ENCODE results near the gene GNAI3. TPM values are rescaled to one million over a fixed set of nuclear protein-coding genes. Genes with fewer than 3 reads are reported as not detected.

GNAI3 gene
- total and polyA plus RNA-seq, 2 of the 8 experiments (the other 6 are each of a cell fraction or from before 2014, with no cell fraction given): 4.0 to 9.8 TPM

DNA sequence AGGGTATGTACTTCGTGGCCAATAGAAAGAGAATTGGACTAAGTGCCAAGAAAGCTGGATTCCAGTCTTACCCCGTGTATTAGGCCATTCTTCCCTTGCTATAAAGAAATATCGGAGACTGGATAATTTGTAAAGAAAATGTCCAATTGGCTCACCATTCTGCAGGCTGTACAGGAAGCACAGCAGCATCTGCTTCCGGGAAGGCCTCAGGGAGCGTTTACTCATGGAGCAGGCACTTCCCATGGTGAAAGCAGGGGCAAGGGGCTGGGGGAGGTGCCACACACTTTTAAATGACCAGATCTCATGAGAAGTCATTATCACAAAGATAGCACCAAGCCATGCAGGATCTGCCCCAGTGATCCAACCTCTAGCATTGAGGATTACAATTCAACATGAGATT lies 31.1 kb upstream of the GNAI3 start (continued):
- no peak for TF ChIP-seq USF2 (IDR thresholded peaks at IDR 0.05; ENCODE audit: low read length)
- TF ChIP-seq EZH2 (IDR thresholded peaks at IDR 0.05; ENCODE audit: low read depth, low read length, severe bottlenecking): no peak

Data from H1 (cell line).